Vagina (tissue), 2 donors: Measurements from ENCODE around the gene HSPH1.

ENCODE experiments used
- POLR2A ChIP-seq, 2 donors: fragments of 450-650 bp; IDR thresholded peaks; one replicate each; pipeline ENCODE4 v1.6.1; 2017; ENCODE audit warnings: antibody characterized with exemption in 2 of 2, mild to moderate bottlenecking in 2 of 2, moderate library complexity in 2 of 2
- POLR2AphosphoS5 ChIP-seq, 2 donors: sonication (generic); formaldehyde crosslinking; IDR thresholded peaks; one replicate each; pipeline ENCODE4 v1.9.0; 2017; ENCODE audit warnings: antibody characterized with exemption in 2 of 2, mild to moderate bottlenecking in 2 of 2, low read depth in 1 of 2; ENCODE audit not compliant: insufficient read depth in 1 of 2
- TF ChIP-seq, protein P1 (sequence below), 3 experiments: fragments of 450-650 bp in 2 of 3; fragments of 200-600 bp in 1 of 3; sonication (generic) in 1 of 3; IDR thresholded peaks; one replicate each; pipeline ENCODE4 v1.5.1; 2017 to 2019; ENCODE audit warnings: antibody characterized with exemption in 3 of 3, mild to moderate bottlenecking in 2 of 3, moderate library complexity in 2 of 3

- TF ChIP-seq, protein P1, sequence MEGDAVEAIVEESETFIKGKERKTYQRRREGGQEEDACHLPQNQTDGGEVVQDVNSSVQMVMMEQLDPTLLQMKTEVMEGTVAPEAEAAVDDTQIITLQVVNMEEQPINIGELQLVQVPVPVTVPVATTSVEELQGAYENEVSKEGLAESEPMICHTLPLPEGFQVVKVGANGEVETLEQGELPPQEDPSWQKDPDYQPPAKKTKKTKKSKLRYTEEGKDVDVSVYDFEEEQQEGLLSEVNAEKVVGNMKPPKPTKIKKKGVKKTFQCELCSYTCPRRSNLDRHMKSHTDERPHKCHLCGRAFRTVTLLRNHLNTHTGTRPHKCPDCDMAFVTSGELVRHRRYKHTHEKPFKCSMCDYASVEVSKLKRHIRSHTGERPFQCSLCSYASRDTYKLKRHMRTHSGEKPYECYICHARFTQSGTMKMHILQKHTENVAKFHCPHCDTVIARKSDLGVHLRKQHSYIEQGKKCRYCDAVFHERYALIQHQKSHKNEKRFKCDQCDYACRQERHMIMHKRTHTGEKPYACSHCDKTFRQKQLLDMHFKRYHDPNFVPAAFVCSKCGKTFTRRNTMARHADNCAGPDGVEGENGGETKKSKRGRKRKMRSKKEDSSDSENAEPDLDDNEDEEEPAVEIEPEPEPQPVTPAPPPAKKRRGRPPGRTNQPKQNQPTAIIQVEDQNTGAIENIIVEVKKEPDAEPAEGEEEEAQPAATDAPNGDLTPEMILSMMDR (IDR thresholded peaks at IDR 0.05) = no peak
- no peak for TF ChIP-seq POLR2A (IDR thresholded peaks at IDR 0.05)
- no peak for TF ChIP-seq POLR2AphosphoS5 (IDR thresholded peaks at IDR 0.05; ENCODE audit: insufficient read depth in 1 of 2, low read depth in 1 of 2)
Observed at GRCh38 chr13:31179241-31179640, 17.5 kb upstream of the HSPH1 start.
